Measurements from ENCODE around the gene IL18.

Gene IL18

DNA sequence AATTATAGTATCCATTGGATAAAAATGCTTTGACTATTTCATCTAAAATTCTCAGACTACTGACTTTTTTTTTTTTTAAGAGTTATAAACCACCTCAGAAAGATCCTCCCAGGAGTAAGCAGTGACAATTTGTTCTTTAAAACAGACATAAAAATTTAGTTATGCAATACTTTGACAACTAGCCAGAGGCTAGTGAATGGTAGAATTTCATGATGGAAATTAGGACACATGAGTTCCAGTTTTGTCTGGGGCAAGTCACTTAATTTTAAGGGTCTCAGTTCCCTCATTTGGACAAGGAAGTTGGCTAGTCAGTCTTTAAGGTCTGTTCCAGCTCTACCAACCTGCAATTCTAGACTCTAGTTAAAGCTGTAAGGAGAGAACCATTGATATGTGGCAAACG, 2.9 kb downstream of the IL18 start:
- TF ChIP-seq, protein P1, sequence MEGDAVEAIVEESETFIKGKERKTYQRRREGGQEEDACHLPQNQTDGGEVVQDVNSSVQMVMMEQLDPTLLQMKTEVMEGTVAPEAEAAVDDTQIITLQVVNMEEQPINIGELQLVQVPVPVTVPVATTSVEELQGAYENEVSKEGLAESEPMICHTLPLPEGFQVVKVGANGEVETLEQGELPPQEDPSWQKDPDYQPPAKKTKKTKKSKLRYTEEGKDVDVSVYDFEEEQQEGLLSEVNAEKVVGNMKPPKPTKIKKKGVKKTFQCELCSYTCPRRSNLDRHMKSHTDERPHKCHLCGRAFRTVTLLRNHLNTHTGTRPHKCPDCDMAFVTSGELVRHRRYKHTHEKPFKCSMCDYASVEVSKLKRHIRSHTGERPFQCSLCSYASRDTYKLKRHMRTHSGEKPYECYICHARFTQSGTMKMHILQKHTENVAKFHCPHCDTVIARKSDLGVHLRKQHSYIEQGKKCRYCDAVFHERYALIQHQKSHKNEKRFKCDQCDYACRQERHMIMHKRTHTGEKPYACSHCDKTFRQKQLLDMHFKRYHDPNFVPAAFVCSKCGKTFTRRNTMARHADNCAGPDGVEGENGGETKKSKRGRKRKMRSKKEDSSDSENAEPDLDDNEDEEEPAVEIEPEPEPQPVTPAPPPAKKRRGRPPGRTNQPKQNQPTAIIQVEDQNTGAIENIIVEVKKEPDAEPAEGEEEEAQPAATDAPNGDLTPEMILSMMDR (IDR thresholded peaks at IDR 0.05; ENCODE audit: low read depth, low read length, missing control alignments) = no peak
- DNase-seq (ENCODE audit: extremely low read depth, low read depth) = no peak
- H3K4me3 ChIP-seq (replicated peaks; ENCODE audit: low read depth, low read length) = no peak overlapping the region

DNA sequence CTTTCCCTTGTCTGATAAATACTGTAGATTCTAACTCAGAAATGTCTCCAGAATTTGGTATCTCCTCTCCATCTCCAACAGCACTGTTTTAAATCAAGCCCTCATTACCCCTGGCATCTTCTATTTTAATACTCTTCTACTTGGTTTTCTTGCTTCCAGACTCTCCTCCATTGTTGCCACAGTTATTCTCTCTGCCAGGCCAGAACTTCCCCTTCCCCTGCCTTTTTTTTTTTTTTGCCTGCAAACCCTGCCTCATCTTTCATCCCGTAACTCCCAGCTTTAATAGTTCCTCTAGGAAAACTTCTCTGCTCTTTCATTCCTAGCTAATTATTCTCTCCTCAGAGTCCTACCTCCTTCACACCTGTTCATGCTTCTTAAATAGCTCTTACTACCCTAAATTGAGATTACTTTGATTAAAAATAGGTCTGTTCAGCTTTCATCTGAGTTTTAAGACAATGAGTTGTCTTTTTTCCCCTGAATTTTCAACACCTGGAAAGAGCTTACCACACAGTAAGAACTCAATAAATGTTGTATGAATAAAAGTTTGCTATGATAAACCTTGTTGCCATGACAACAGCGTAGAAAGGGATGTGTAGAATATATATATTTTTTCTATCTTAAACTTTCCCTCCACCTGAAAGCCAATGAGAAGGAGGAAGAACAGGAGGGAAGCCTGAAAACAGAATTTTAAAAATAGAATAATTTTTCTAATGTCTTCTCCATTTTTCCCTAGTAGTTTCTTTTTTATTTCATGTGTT, 3.6 kb downstream of the IL18 start:
- H3K4me3 ChIP-seq (replicated peaks; ENCODE audit: low read depth, low read length) = no peak overlapping the region
- DNase-seq (ENCODE audit: extremely low read depth, low read depth) = no peak
- TF ChIP-seq, protein P1 (IDR thresholded peaks at IDR 0.05; ENCODE audit: low read depth, low read length, missing control alignments) = no peak

DNA sequence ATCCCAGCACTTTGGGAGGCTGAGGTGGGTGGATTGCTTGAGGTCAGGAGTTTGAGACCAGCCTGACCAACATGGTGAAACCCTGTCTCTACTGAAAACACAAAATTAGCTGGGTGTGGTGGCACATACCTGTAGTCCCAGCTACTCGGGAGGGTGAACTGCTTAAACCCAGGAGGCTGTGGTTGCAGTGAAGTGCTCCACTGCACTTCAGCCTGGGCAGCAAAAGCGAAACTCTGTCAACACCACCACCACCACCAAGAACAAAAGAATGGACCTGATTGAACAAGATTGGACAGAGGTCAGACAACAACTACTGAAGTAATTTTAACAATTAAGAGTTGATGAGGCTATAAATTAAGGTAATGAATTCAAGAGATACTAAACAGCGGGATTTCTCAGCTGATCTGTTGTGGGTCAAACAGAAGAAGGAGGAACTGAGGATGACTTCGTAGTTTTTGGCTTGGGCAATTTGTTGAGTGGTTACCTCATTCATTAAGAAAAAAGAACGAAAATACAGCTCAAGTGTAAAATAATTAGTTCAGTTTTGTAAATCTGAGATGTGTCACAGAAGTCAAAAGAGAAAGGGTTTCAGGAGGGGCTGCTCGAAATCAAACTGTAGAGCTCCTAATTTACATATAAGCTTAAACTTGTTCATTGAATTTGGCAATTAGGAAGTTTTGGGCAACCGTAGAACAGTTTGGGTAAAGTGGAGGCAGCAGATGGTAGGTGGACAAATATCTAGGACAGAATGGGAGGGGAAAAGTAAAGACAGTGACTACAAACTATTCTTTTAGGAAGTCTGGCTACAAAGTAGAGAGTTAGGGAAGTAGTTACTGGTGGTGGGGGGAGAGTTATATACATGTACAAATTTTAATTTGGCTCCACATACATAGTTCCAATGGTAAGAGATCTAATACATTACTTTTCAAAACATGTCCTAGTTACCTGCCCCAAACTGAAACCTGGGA, 4.5 kb downstream of the IL18 start:
- TF ChIP-seq, protein P1 (IDR thresholded peaks at IDR 0.05; ENCODE audit: low read depth, low read length, missing control alignments) = no peak
- H3K4me3 ChIP-seq (replicated peaks; ENCODE audit: low read depth, low read length) = no peak overlapping the region
- DNase-seq (ENCODE audit: extremely low read depth, low read depth) = no peak

DNA sequence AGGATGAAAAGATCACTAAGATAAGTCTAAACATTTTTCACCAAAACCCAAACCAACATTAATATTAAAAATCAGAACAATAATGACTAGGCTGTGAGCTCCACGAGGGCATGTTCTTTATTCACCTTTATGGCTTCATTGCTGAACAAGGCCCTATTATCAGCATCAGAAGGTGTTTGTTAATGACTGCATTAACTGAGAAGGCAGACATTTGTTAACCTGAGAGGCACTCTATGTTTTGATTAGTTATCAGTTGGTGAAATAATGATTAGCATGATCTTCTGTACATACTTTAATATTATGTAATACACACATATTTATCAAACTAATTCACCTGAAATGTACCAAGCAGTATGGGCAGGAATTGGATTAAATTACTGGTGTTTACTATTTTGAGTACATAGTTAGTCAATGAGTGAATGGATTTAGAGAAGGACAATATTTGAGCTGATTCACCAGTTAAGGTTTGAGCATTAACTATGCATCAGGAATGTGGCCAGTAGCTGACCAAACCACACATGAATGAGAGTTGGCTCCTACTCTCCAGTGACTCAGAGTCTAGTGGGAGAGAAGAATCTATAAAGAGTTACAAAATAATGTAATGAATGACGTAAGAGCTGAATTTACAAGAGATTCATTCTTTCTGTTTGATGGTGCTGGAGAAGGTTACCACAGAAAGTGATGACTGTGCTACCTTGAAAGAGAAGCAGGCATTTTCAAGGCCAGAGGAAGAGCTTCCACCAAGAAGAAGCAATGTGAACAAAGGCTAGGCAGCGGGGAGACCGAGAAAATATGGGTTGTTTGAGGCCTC, 6.7 kb downstream of the IL18 start:
- DNase-seq (ENCODE audit: extremely low read depth, low read depth) = peak; percentile 95

DNA sequence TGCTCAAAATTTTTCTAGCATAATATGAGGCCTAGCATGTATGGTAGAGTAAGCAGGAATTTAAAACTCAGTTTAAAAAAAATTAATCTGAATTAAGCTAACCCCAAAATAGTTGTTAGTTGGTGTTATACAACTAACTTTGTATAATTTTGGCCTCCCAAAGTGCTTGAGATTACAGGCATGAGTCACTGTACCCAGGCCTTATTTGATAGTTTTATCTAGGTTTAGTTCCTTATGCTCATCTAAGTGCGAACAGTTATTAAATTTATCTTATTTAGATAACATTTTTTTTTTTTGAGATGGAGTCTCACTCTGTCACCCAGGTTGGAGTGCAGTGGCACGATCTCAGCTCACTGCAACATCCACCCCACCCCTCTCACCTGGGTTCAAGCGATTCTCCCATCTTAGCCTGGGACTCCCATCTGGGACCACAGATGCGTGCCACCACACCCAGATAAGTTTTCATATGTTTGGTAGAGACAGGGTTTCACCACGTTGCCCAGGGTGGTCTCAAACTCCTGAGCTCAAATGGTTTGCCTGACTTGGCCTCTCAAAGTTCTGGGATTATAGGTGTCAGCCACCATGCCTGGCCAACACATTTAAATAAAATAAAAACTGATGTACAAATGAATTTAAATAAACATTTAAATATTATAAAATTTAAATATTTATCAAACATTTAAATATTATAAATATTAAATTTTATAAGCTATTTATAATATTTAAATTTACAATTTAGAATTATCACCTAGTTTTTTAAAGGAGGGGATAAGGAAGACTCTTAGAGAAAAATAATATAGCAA, 7.5 kb downstream of the IL18 start:
- DNase-seq (ENCODE audit: extremely low read depth, low read depth) = no peak
- no peak overlapping the region for H3K4me3 ChIP-seq (replicated peaks; ENCODE audit: low read depth, low read length)
- TF ChIP-seq, protein P1 (IDR thresholded peaks at IDR 0.05; ENCODE audit: low read depth, low read length, missing control alignments) = no peak

More for the DNA sequence above, 6.7 kb downstream of the IL18 start:
- H3K4me3 ChIP-seq (replicated peaks; ENCODE audit: low read depth, low read length) = no peak overlapping the region
- TF ChIP-seq, protein P1 (IDR thresholded peaks at IDR 0.05; ENCODE audit: low read depth, low read length, missing control alignments) = no peak

DNA sequence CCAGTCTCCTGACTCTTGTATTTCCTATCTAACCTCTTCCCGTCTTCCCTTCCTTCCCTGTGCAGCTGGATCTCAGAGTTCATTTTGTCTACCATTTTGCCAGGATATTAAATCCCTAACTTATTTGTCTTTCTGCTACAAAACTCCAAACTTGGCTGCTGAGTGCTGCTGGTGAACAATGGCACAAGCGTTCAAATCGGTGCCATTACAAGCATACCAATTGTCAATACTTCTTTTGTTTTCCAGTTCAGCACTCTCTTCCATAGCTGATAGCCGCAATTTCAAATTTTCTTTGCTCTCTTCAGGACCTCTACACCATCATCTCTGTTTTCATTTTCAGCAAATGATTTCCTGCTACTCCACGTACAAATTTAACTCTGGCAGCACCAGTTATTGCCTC, 13.4 kb downstream of the IL18 start:
- TF ChIP-seq, protein P1 (IDR thresholded peaks at IDR 0.05; ENCODE audit: low read depth, low read length, missing control alignments) = no peak
- no peak for DNase-seq (ENCODE audit: extremely low read depth, low read depth)
- H3K4me3 ChIP-seq (replicated peaks; ENCODE audit: low read depth, low read length) = no peak overlapping the region
